T-helper 9 cell (primary cell): ENCODE data around the gene TENT5C.

Experiments
- DNase-seq: peaks from one replicate; pipeline ENCODE4 v3.0.0-alpha.2; 2020

Gene TENT5C

DNA sequence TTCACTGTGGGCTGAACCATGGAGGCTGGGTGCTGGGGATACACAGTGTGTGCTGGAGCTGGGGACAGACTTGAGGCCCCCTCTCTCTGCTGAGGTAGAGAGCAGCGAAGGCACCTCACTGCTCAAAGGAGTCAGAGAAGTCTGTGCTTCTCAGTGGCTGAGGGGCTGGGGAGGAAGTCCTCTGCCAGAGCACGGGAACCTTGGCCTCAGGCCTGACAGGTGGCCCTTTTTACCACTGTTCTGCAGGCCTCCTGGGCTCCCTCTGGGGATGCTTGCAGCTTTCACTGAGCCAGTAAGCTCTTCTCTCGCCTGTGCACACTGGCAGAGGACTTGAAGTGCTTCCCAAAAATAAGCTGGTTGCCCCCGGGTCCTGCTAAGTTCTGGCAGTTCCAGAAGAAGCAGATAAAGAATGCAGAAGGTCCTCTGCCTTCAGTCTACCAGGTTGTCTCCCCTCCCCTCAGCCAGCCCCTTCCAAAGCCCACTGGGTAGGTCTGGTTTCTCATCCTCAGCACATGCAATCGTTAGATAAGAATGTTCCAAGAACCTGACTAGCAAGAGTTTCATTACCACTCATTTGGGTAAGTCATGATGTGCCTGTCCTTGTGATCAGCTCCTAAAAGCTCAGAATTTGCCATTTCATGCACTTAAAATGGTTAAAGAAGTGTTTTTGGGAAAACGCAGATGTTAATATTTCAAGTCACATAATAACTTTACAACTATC, 53.9 kb downstream of the TENT5C start:
- DNase-seq: no peak

DNA sequence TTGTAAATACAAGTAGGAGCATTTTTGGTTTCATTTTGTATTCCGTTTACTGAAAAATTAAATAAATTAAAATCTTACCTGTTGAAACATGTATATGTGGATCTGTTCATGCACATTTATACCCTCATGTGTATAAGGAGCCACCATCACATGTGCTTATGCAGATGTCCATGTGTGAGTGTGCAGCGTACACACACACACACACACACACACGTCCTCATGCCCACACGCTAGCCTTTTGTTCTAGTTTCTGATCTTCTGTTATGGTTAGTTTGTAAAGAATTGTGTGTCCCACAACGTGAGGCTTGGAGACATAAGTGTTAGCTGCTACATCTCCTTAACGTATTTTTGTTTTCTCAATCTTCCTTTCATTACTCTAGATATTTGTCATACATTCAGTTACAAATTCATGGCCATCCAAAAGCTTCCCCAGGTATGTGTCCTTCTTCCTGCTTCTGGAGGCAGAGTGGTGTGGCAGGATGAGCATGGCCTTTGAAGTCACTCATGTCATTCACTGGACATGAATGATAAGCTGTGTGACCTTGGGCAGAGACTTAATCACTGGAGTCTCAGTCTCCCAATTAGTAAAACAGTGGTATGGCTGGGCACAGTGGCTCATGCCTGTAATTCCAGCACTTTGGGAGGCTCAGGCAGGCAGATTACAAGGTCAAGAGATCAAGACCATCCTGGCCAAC, 54.6 kb downstream of the TENT5C start:
- DNase-seq: no peak

DNA sequence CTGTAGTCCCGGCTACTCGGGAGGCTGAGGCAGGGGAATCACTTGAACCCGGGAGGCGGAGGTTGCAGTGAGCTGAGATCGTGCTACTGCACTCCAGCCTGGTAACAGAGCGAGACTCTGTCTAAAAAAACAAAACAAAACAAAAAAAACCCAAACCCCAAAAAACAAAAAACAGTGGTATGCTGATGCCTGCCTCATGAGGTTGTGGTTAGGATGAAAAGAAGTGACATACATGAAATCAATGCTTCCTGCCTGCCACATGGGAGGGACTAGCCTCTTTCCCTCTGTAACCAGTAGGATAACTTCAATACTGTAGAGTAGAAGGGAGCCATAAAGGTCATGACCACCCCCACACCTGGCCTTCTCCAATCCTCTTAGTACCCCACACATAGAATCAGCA, 55.2 kb downstream of the TENT5C start:
- peak; percentile 33 for DNase-seq

DNA sequence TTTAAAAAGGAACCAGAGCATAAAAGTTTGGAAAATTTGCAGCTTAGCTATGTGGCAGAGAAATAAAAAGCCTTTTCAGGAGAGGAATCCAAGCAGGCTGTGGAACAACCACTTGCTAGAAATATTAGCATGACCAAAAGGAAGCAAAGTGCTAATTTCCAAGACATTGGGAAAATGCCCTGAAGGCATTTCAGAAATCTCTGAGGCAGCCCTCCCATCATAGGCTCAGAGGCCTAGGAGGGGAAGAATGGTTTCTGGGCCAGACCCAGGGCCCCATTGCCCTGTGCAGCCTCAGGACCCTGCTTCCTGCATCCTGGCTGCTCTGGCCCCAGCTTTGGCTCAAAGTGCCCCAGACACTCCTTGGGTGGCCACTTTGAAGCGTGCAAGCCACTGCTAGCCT, 56.8 kb downstream of the TENT5C start:
- no peak for DNase-seq

DNA sequence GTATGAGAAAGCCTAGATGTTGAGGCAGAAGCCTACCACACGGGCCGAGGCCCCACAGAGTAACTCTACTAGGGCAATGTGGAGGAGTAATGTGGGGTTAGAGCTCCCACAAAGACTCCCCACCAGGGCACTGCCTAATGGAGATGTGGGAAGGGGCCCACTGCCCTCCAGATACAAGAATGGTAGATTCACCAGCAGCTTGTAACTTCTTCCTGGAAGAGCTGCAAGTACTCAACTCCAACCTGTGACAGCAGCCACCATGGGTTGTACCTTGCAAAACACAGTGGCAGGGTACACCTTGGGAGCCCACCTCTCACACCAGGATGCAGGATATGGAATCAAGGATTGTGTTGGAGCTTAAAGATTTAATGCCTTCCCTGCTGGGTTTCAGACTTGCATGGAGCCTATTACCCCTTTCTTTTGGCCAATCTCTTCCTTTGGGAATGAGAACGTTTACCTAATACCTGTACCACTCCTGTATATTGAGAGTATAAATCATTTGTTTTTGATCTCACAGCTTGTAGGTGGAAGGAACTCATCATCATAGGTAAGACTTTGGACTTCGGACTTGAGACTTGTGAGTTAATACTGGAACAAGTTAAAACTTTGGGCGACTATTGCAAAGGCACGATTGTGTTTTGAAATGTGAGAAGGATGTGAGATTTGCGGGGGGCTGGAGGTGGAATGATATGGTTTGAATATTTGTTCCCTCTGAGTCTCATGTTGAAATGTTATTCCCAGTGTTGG, 57.5 kb downstream of the TENT5C start:
- no peak for DNase-seq

DNA sequence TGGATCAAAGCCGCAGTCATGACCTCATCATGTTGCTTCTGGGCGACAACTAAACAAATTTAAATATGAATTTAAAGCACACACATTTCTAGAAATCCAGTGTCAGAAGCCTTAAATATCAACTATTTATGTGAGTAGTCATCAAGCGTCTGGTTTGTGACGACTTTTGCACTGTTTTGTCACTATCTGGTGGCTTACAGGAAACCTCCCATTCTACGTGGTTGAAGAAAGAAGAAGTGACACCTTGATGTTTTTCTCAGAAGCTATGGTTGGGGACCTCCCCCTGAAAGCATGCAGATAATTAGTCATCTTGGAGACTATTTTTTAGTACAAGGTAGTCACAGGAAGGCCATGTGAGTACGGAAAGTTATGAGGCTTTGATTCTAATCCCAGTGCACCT, 58.5 kb downstream of the TENT5C start:
- peak; percentile 28 for DNase-seq

DNA sequence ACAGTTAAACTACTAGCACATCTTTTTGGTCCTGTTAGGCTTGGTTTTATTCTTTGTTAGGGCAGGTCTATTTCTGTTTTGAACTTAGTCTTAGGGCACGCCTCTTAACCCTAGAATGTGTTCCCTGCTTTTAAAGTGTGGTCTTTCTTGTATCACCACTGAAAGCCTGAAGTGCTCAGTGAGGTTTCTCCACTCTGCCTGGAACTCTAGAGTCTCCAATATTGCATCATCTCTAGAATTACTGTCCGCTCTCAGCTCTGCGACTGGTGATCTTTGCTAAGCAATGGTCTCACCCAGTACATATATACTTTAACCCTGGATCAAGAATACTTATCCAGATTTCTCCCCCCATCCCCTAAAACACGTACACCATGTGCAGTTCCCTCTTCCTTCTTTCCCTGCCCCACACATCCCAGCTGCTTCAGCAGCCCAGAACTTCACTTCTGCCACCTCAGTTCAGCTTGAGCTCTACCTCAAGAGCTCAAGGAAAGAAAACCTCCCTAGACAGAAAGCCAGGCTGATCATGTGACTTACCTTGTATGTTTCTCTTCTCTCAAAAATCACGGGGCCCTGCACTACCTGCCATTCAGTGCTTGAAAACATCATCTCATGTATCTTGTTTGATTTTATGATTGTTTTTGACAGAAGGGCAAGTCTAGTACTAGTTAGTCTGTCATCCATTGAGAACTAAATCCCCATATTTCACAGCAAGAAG, 59.9 kb downstream of the TENT5C start:
- no peak for DNase-seq

DNA sequence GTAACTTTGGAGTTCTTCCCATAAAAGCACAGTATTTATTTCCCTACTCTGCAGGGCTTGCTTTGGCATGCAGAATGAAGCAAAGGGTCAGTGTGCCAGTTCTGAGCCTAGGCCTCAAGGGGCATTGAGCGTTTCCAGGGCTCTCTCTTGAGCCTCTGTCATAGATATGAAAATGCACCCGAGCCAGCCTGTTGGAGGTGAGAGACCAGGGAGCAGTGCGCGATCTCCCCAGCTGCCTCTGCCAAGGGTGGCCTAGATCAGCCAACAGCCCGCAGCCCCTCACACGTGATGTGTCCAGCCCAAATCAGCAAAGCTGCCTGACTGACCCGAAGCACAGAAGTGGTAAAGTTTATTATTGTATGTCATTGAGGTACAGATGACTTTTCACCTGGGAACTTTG, 63.7 kb downstream of the TENT5C start:
- DNase-seq: no peak

DNA sequence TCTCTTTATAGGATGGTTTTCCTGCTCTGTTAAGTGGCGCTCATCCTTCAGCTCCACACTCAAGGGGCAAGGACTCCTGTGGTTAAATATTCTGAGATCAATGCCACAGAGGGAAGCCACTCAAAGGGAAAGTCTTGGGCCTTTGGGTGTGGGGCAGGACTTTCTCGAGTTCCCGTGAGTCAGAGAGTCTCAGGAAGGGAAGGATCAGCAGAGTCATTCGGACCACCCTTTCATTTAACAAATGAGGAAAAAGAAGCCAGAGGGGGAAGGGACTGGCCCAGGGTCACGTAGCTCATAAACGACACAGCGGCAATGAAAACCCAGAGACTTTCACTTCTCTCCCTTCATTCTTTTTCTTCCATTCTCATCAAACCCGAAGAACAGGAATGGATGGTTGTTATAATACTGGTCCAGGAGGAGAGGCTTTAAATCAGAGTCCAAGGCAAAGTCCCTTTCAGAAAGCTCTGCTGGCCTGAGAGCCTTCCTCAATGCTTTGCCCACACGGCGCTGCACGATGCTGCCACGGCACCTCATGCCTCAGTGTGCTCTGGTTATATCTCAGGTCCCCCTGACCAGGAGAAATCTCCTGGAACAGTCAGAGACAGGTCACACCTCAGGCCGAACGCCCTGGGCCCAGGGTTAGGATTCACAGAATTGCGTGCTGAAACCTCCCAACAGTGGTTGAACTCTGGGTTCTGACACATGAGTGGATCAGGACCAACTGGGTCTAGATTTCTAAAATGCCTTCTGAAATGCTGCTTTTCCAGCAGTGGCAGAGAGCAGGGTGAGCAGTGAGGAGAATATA, 65.3 kb downstream of the TENT5C start:
- no peak for DNase-seq

DNA sequence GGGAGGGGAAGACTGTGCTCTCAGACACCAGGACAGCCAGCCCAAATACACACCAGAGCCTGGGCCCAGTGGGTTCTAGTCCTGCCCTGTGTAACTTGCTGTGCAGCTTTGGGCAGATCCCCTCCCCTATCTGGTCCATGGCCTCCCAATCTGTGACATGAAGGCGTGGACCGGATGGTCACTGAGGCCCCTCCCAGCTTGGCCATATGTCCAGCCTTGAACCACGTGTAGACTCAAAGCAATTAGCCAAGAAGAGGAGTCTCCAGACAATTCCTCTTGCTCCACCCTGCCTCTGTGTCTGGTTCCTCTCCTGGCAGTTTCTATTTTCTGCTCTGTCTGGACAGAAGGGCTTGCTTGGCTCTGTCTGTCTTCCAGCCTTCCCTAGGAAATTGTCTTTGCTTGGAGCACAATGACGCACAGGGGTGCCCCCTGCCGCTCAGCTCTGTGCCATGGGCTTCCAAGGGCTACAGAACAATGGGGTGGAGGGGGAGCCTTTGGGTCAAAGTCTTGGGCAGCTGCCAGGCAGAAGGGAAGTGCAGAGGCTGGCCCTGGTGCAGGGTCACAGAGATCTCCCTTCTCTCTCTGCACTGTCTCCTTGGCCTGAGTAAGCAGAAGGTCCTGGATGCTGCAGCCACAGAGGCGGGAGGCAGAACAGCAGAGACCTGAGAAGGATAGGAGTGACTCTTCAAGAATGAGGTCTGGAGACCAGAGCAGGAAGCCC, 66.1 kb downstream of the TENT5C start:
- no peak for DNase-seq

DNA sequence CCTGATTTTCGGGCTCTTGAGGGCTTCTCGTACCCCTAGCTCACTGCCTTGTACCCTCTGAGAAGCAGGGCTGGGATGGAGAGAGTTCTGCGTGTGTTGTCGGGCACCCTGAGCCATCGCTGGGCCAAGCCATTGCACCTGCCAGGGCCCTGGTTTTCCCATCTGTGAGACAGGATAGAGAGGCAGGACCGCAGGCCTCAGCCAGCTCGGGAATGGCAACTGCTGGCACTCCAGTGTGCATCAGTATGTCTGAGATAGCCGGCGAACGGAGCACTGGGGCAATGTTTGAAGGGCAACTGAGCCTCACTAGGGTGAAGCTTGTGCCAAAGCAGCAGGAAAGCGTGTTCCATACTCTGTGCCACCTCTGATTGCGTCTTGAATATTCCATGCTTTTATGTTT, 66.9 kb downstream of the TENT5C start:
- DNase-seq: no peak

DNA sequence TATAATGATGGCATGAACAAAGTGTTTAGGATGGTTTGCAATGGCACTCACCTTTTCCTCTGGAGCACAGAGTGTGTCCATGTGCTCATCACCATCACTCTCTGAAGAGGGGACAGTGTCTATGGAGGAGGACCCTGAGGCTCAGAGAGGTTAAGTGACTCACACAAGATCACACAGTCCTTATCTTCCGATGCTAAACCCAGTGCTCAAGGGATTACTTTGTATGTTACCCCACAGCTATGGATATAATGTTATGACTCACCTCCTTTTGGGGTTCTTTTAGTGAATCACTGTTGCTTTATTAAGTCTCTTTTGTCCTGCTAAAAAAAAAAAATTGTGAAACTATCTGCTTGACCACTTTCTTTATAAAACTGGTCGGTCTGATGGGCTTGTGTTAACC, 67.6 kb downstream of the TENT5C start:
- no peak for DNase-seq

DNA sequence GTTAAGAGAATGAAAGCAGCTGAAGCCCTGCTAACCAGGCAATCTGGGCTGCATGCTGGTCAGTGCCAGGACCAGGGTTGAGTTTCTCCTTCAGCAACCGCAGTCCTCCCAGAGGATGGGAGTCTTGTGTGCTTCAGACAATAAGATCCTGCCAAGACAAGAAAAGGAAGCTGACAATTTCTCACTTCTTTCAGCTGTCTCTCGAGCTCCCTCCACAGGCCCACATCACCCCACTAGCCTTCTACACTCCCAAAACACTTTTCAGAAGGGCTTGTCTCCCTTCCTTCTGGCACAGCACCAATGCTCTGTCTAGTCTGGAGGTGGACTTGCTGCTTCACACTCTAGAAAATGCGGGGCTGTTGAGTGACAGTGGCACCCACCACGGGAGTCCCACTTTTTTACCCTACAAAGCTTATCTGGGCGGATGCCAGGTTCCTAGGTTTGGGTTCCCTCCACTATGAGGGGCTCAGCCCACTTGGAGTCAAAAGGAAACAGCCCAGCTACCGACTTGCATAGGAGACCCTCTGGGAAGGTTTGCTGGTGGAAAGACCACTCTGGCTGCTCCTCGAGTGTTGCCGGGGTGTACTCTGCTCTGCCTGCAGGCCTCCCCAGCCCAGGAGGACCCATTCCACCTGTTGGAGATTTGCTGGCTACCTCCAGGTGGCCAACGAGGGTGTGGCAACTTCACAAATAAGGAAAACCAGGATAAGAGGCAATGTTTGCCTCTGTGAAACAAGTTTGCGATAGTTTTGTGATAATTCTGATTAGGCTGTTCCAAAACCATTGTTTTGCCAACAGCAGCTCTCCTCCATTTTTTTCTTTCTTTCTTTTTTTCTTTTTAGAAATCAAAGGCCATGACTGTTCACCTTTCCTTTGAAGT, 68.9 kb downstream of the TENT5C start:
- DNase-seq: peak; percentile 34

DNA sequence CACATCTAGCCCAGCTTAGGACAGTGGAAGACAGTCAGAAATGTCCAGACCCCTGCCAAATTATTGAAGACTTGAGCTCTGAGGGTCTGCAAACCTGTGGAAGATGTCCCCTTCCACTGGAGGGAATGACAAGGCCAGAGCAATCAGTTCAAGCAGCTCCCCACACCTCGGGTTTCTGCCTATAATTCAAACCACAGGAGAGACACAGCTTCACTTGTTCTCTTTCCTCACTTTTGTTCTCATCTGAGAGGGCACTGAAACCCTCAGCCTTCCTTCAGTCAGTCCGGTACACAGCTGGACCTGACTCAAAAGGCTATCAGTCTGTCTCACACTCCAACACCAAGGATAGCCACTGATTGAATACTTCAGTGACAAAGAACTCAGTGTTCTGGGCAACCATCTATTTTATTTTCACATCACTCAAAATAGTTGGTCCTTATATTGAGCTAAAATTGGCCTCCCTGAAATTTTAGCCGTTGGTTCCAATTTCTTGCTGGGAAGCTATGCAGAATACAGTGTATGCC, 70.1 kb downstream of the TENT5C start:
- DNase-seq: no peak

DNA sequence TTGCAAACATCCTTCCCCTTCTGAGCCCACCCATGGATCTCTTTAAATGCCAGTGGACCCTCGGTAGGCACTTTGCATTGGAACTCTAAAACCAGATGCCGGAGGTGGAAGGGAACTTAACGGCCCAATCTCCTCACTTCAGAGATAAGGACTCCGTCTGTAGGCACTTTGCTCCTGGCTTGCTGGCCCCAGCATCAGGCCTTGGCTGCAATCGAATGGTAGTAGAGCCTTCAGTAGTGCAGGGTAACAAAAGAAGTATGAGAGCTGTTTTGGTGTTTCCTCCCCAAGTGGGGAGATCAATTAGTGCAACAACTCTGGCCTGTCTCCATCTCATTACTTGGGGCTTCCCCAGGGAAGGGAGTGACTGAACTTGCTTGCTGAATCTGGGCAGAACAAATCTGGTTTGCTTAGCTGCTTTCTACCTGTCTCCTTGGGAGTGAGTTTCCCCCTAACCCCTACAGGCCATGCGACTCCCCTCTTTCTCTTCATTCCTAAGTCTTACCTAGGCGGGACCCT, 70.8 kb downstream of the TENT5C start:
- DNase-seq: no peak
